Endothelial cell of umbilical vein (primary cell): Measurements from ENCODE around the gene FHIT.

Experiments used
- FOS ChIP-seq: IDR thresholded peaks from 2 replicates; pipeline ENCODE4 v1.6.1; 2011; ENCODE audit warnings: mild to moderate bottlenecking, low read length, moderate library complexity, borderline replicate concordance; ENCODE audit not compliant: insufficient read depth
- MYC ChIP-seq: IDR thresholded peaks from one replicate; pipeline ENCODE4 v1.6.1; 2011; ENCODE audit warnings: mild to moderate bottlenecking, low read depth, low read length
- POLR2A ChIP-seq: IDR thresholded peaks from 2 replicates; pipeline ENCODE4 v1.6.1; 2012; ENCODE audit warnings: low read depth, mild to moderate bottlenecking, control low read depth, low read length
- POLR2AphosphoS5 ChIP-seq: IDR thresholded peaks from 2 replicates; pipeline ENCODE4 v1.6.1; 2012; ENCODE audit warnings: low read depth, mild to moderate bottlenecking, control low read depth, low read length, moderate library complexity; ENCODE audit not compliant: insufficient read depth
- TF ChIP-seq, protein P1 (sequence below), 2 donors: IDR thresholded peaks; 1 replicate in 1 of 2; 2 replicates in 1 of 2; pipeline ENCODE4 v1.5.1; 2011; ENCODE audit warnings: low read length in 2 of 2, mild to moderate bottlenecking in 2 of 2, moderate library complexity in 2 of 2, control low read depth in 1 of 2, inconsistent platforms in 1 of 2, low read depth in 1 of 2; ENCODE audit not compliant: insufficient read depth in 1 of 2; ENCODE audit errors: extremely low read depth in 1 of 2
- TF ChIP-seq, protein P2 (sequence below): IDR thresholded peaks from 2 replicates; pipeline ENCODE4 v1.6.1; 2011; ENCODE audit not compliant: insufficient read depth, insufficient read length

- TF ChIP-seq POLR2AphosphoS5 (no peak), POLR2A (no peak), MYC (no peak), FOS (no peak)
- TF ChIP-seq, protein P1, sequence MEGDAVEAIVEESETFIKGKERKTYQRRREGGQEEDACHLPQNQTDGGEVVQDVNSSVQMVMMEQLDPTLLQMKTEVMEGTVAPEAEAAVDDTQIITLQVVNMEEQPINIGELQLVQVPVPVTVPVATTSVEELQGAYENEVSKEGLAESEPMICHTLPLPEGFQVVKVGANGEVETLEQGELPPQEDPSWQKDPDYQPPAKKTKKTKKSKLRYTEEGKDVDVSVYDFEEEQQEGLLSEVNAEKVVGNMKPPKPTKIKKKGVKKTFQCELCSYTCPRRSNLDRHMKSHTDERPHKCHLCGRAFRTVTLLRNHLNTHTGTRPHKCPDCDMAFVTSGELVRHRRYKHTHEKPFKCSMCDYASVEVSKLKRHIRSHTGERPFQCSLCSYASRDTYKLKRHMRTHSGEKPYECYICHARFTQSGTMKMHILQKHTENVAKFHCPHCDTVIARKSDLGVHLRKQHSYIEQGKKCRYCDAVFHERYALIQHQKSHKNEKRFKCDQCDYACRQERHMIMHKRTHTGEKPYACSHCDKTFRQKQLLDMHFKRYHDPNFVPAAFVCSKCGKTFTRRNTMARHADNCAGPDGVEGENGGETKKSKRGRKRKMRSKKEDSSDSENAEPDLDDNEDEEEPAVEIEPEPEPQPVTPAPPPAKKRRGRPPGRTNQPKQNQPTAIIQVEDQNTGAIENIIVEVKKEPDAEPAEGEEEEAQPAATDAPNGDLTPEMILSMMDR (IDR thresholded peaks at IDR 0.05; ENCODE audit: extremely low read depth in 1 of 2, insufficient read depth in 1 of 2, low read depth in 1 of 2, low read length in 2 of 2), result no peak
- TF ChIP-seq, protein P2, sequence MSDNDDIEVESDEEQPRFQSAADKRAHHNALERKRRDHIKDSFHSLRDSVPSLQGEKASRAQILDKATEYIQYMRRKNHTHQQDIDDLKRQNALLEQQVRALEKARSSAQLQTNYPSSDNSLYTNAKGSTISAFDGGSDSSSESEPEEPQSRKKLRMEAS, result no peak
These were observed 11.4 kb downstream of the FHIT start for GRCh38 chr3:61239871-61240270.
